ENCODE results near the gene DNAAF8. TPM values are rescaled to one million over a fixed set of nuclear protein-coding genes. Genes with fewer than 3 reads are reported as not detected.

DNAAF8 gene
- total and polyA plus RNA-seq, 2 of the 4 experiments (the other 2 are of a cell fraction): 0.54 to 1.7 TPM

DNA sequence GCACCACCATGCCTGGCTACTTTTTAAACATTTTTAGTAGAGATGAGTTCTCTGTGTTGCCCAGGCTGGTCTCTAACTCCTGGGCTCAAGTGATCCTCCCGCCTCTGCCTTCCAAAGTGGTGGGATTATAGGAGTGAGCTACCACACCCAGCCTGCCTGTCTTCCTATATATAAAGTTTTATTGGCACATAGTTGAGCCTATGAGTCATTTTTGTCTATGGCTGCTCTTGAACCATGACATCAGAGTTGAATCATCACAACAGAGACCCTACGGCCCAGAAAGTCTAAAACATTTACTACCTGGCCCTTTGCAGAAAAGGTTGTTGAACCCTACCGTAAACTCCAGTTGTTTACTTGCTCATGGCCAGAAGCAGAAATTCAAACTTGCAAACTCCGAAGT is 45.9 kb downstream of the DNAAF8 start:
- Histone ChIP-seq H4K8ac (ENCODE audit: low read depth in 2 of 2, low read length in 2 of 2) (no peak overlapping the region), H2BK120ac (ENCODE audit: low read depth, low read length) (no peak overlapping the region), H3K14ac (replicated peaks; ENCODE audit: low read depth, low read length) (no peak overlapping the region), H3K27me3 (ENCODE audit: control insufficient read depth, insufficient read depth, low read length) (no peaks in the 10 kb centered on the region), H4K5ac (ENCODE audit: low read depth, low read length) (no peak overlapping the region), H3K56ac (ENCODE audit: extremely low read depth, insufficient read depth, low read length) (no peak overlapping the region), H3K9ac (ENCODE audit: low read depth, low read length) (no peak overlapping the region), H2AFZ (replicated peaks; ENCODE audit: low read length, poor library complexity) (no peak overlapping the region), H3K9me3 (ENCODE audit: control insufficient read depth, insufficient read depth, low read length) (no peaks in the 10 kb centered on the region), H3K4me1 (ENCODE audit: control insufficient read depth, insufficient read depth, low read length) (no peaks in the 10 kb centered on the region), H3K27ac (ENCODE audit: insufficient read depth, low read length) (no peak overlapping the region), H4K20me1 (ENCODE audit: insufficient read depth, low read length) (no peaks in the 10 kb centered on the region), H3K4ac (ENCODE audit: low read depth, low read length) (no peak overlapping the region), H4K91ac (ENCODE audit: insufficient read depth, low read depth, low read length) (no peak overlapping the region), H3K36me3 (ENCODE audit: control insufficient read depth, insufficient read depth, low read length) (no peaks in the 10 kb centered on the region), H3K9me1 (ENCODE audit: insufficient read depth, low read length) (no peaks in the 10 kb centered on the region), H2AK5ac (ENCODE audit: low read depth, low read length) (no peak overlapping the region), H3K18ac (ENCODE audit: low read depth, low read length) (no peak overlapping the region), H3K79me1 (ENCODE audit: low read depth in 1 of 2, low read length in 2 of 2) (no peaks in the 10 kb centered on the region), H2AK9ac (replicated peaks; ENCODE audit: low read depth, low read length, poor library complexity) (no peak overlapping the region), H2BK5ac (ENCODE audit: low read depth, low read length, poor library complexity, severe bottlenecking) (no peak overlapping the region), H3K23ac (ENCODE audit: low read depth, low read length) (no peak overlapping the region), H3K4me3 (ENCODE audit: insufficient read depth, low read depth, low read length) (no peak overlapping the region), H2BK20ac (ENCODE audit: low read depth, low read length) (no peak overlapping the region), H3K4me2 (ENCODE audit: low read depth, low read length) (no peak overlapping the region), H2BK15ac (ENCODE audit: low read depth, low read length) (no peak overlapping the region)
- ATAC-seq (ENCODE audit: low read depth) (no peak), DNase-seq (peak; percentile 23)
- ChIA-PET POLR2A (ENCODE audit: unreplicated experiment) (no interaction called here), CTCF (no interaction called here)
- in situ Hi-C loops (cut with MboI; ENCODE audit: low sequenced_read_pairs) (no loop called here), intact Hi-C loops (cut with micrococcal nuclease) (no loop called here), dilution Hi-C loops (cut with HindIII; ENCODE audit: low sequenced_read_pairs, unreplicated experiment) (no loop called here)
- TF ChIP-seq MAZ (IDR thresholded peaks at IDR 0.05; ENCODE audit: borderline replicate concordance, low read depth, low read length) (no peak), MAFK (IDR thresholded peaks at IDR 0.05; ENCODE audit: low read depth, low read length) (no peak), RAD21 (IDR thresholded peaks at IDR 0.05; ENCODE audit: low read length) (no peak), RCOR1 (IDR thresholded peaks at IDR 0.05; ENCODE audit: insufficient replicate concordance, low read length) (no peak), SMC3 (IDR thresholded peaks at IDR 0.05; ENCODE audit: low read depth, low read length) (no peak), CHD1 (IDR thresholded peaks at IDR 0.05; ENCODE audit: low read depth, low read length) (no peak), CEBPB (IDR thresholded peaks at IDR 0.05; ENCODE audit: low read depth, low read length) (no peak), NFE2L2 (IDR thresholded peaks at IDR 0.05; ENCODE audit: low read depth, low read length) (no peak), FOS (IDR thresholded peaks at IDR 0.05; ENCODE audit: low read depth, low read length) (no peak), MXI1 (IDR thresholded peaks at IDR 0.05; ENCODE audit: borderline replicate concordance, low read depth, low read length) (no peak)
- TF ChIP-seq, protein P1, sequence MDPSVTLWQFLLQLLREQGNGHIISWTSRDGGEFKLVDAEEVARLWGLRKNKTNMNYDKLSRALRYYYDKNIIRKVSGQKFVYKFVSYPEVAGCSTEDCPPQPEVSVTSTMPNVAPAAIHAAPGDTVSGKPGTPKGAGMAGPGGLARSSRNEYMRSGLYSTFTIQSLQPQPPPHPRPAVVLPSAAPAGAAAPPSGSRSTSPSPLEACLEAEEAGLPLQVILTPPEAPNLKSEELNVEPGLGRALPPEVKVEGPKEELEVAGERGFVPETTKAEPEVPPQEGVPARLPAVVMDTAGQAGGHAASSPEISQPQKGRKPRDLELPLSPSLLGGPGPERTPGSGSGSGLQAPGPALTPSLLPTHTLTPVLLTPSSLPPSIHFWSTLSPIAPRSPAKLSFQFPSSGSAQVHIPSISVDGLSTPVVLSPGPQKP (IDR thresholded peaks at IDR 0.05; ENCODE audit: borderline replicate concordance, low read depth, low read length): no peak
- TF ChIP-seq, protein P2, sequence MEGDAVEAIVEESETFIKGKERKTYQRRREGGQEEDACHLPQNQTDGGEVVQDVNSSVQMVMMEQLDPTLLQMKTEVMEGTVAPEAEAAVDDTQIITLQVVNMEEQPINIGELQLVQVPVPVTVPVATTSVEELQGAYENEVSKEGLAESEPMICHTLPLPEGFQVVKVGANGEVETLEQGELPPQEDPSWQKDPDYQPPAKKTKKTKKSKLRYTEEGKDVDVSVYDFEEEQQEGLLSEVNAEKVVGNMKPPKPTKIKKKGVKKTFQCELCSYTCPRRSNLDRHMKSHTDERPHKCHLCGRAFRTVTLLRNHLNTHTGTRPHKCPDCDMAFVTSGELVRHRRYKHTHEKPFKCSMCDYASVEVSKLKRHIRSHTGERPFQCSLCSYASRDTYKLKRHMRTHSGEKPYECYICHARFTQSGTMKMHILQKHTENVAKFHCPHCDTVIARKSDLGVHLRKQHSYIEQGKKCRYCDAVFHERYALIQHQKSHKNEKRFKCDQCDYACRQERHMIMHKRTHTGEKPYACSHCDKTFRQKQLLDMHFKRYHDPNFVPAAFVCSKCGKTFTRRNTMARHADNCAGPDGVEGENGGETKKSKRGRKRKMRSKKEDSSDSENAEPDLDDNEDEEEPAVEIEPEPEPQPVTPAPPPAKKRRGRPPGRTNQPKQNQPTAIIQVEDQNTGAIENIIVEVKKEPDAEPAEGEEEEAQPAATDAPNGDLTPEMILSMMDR (conservative IDR thresholded peaks at IDR 0.05; ENCODE audit: low read depth, low read length): no peak
- WGBS, 2 experiments (ENCODE audit: extremely low coverage in 2 of 2, insufficient read length in 1 of 2): 100% methylated on average over 1 of the region's 4 CpGs; no CpG with 5 or more reads in 1 of the 2 experiments
- no TSS peak for BruUV-seq (replicated peaks)

Data from IMR-90 (cell line).